Upper lobe of right lung (tissue), 1 donor: ENCODE results near the gene NOP10. TPM values are rescaled to one million over a fixed set of nuclear protein-coding genes. Genes with fewer than 3 reads are reported as not detected.

ENCODE experiments used
- ATAC-seq: fragments of 200-7000 bp; cut with Tn5 transposase; one replicate; pipeline ENCODE4 v1.9.1; 2020; ENCODE audit warnings: mild to moderate bottlenecking, moderate library complexity
- DNase-seq: peaks from one replicate; pipeline ENCODE4 v3.0.0-alpha.2; 2020
- H3K27ac ChIP-seq: fragments of 200-600 bp; one replicate; pipeline ENCODE4 v1.8.0; 2022
- H3K27me3 ChIP-seq: fragments of 200-600 bp; one replicate; pipeline ENCODE4 v1.8.0; 2022; ENCODE audit warnings: mild to moderate bottlenecking
- H3K36me3 ChIP-seq: fragments of 200-600 bp; one replicate; pipeline ENCODE4 v1.8.0; 2022
- H3K4me1 ChIP-seq: fragments of 200-600 bp; one replicate; pipeline ENCODE4 v1.8.0; 2022
- H3K4me3 ChIP-seq: fragments of 200-600 bp; one replicate; pipeline ENCODE4 v1.8.0; 2022; ENCODE audit warnings: mild to moderate bottlenecking
- H3K9me3 ChIP-seq: fragments of 200-600 bp; one replicate; pipeline ENCODE4 v1.8.0; 2022
- intact Hi-C: fragments of 100-400 bp; cut with DNase I; formaldehyde crosslinking; loops from one replicate; pipeline ENCODE4 v1.11.0; 2022
- total RNA-seq: library from RNA; stranded (reverse); fragmentation: NEBNext Ultra II Directional; extraction: Animal tissue kit (Norgen Biotek cat#: 25700); gene quantifications from one replicate; pipeline ENCODE4 v1.2.1, GENCODE V29; 2021
- TF ChIP-seq, protein P1 (sequence below): fragments of 200-600 bp; IDR thresholded peaks from one replicate; pipeline ENCODE4 v1.8.0; 2022; ENCODE audit warnings: antibody characterized with exemption
- donor health status: DM: no; HTN: yes; CAD: no; lungs with severe emphysema.

Gene NOP10
- total RNA-seq, 1 donor from 2014 or later: 161 TPM

DNA sequence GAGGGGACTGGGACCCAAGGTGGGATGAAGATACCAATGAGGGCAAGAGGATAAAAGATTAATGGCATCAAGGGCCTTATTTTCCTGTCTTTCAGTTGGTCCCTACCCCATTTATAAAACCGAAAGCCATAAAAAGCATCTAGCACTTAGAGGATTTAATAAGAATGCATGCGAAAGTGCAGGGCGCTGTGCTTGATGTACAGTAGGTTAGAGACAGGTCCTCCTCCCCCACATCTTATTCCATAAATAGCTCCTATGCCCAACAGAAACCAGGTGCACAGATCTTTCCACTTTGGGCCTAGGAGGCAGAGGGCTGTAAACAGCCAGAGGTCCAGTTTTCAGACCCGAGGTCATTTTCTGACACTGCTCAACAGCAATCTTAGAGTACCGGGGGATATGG lies 22.9 kb upstream of the NOP10 start:
- intact Hi-C loops: no loop called here

GRCh38 chr15:34365091-34365825 lies 22.3 kb upstream of the NOP10 start:
- Histone ChIP-seq H3K4me1 (peaks cover 9% of the 10 kb centered on the region), H3K4me3 (peak overlapping the region; percentile 98), H3K9me3 (no peaks in the 10 kb centered on the region), H3K36me3 (peaks cover 6% of the 10 kb centered on the region), H3K27ac (no peak overlapping the region), H3K27me3 (no peaks in the 10 kb centered on the region)
- peak; percentile 52 for DNase-seq
- TF ChIP-seq, protein P1, sequence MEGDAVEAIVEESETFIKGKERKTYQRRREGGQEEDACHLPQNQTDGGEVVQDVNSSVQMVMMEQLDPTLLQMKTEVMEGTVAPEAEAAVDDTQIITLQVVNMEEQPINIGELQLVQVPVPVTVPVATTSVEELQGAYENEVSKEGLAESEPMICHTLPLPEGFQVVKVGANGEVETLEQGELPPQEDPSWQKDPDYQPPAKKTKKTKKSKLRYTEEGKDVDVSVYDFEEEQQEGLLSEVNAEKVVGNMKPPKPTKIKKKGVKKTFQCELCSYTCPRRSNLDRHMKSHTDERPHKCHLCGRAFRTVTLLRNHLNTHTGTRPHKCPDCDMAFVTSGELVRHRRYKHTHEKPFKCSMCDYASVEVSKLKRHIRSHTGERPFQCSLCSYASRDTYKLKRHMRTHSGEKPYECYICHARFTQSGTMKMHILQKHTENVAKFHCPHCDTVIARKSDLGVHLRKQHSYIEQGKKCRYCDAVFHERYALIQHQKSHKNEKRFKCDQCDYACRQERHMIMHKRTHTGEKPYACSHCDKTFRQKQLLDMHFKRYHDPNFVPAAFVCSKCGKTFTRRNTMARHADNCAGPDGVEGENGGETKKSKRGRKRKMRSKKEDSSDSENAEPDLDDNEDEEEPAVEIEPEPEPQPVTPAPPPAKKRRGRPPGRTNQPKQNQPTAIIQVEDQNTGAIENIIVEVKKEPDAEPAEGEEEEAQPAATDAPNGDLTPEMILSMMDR: no peak
- no peak for ATAC-seq
- intact Hi-C loops: no loop called here

More for the DNA sequence above, 22.9 kb upstream of the NOP10 start:
- Histone ChIP-seq H3K27me3 (no peaks in the 10 kb centered on the region), H3K9me3 (no peaks in the 10 kb centered on the region), H3K4me1 (peaks cover 9% of the 10 kb centered on the region), H3K36me3 (peaks cover under 1% of the 10 kb centered on the region), H3K4me3 (peak overlapping the region; percentile 98), H3K27ac (no peak overlapping the region)
- TF ChIP-seq, protein P1: no peak
- DNase-seq: no peak
- no peak for ATAC-seq

GRCh38 chr15:34364041-34364440 lies 21.1 kb upstream of the NOP10 start:
- H3K27me3 ChIP-seq: no peaks in the 10 kb centered on the region
- intact Hi-C loops: no loop called here
- H3K4me3 ChIP-seq: no peak overlapping the region
- H3K36me3 ChIP-seq: peaks cover 17% of the 10 kb centered on the region
- no peak for ATAC-seq
- no peak overlapping the region for H3K27ac ChIP-seq
- no peak for DNase-seq
- TF ChIP-seq, protein P1: no peak
- H3K9me3 ChIP-seq: no peaks in the 10 kb centered on the region
- peaks cover 9% of the 10 kb centered on the region for H3K4me1 ChIP-seq

DNA sequence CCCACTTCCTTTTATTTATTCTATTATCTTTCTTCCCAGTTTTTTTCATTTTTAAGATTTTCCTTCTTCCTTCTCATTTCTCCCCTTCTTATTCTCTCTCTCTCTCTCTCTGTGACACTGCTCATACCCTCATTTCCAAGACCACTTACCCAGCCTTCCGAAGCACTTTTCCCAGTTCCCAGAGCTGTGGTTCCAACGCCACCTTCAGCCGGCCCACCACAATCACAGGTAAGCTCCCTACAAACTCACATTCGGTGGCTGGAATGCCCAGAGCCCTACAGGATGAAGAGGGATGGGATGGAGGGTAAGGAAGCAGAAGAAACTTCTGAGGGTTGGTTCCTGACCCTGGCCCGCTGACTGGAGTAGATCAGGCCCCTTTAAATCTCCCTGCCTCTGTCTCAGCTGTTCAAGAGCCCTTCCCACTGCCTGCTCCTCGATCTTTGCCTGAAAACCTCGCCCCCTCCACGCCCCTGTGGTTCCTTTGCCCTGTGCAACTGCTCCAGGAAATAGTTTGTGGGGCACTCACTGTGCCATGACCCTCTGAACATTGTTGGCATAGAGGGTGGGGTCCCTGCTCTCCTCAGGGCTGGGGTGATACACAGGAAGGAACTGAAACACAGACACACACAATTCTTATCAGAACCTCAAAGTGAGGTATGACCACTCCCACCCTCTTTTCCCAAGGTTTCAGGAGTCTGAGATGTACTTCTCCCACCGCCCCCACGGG lies 19.3 kb upstream of the NOP10 start:
- peak; percentile 36 for DNase-seq
- H3K4me1 ChIP-seq: peaks cover 9% of the 10 kb centered on the region
- no peak overlapping the region for H3K4me3 ChIP-seq
- H3K9me3 ChIP-seq: no peaks in the 10 kb centered on the region
- peaks cover 25% of the 10 kb centered on the region for H3K36me3 ChIP-seq
- H3K27me3 ChIP-seq: no peaks in the 10 kb centered on the region
- intact Hi-C loops: no loop called here
- no peak overlapping the region for H3K27ac ChIP-seq
- TF ChIP-seq, protein P1: no peak
- ATAC-seq: no peak

DNA sequence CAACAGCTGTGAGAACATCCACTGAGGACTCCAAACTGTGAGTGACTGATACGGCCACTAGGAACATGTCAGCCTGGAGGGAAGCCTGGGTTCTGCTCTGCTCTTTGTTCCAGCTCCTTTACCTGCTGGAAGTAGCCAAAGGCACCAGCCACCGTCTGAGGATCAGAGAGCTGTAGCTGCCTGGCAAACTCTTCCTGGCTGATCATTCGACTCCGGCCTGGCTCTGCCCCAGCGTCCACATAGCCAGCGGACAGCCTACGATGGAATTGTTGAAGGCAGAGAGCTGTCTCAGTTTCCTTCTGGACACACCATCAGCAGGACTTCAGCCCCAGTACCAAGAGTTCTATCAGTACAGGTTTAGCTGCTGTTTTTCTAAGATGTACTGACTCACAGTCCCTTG lies 18.3 kb upstream of the NOP10 start:
- intact Hi-C loops: no loop called here
- ATAC-seq (no peak), DNase-seq (peak; percentile 35)
- H3K27ac ChIP-seq: no peak overlapping the region
- H3K27me3 ChIP-seq: no peaks in the 10 kb centered on the region
- TF ChIP-seq, protein P1: no peak
- H3K4me3 ChIP-seq: no peak overlapping the region
- peaks cover 9% of the 10 kb centered on the region for H3K4me1 ChIP-seq
- peaks cover 25% of the 10 kb centered on the region for H3K36me3 ChIP-seq
- H3K9me3 ChIP-seq: no peaks in the 10 kb centered on the region
